AG10803 (cell line): ENCODE data around the gene SPDYE2B.
"Not testable (repeated sequence)": the region's sequence is repeated elsewhere in the genome, so short reads cannot be mapped to it uniquely, and the experiment has no call there.

ENCODE experiments used
- DNase-seq: peaks from one replicate; pipeline ENCODE4 v3.0.0; 2010; ENCODE audit warnings: low read depth
- H3K4me3 ChIP-seq: 2 replicates; pipeline ENCODE4 v1.5.1; 2011; ENCODE audit warnings: mild to moderate bottlenecking, low read length, control low read depth

SPDYE2B gene, protein sequence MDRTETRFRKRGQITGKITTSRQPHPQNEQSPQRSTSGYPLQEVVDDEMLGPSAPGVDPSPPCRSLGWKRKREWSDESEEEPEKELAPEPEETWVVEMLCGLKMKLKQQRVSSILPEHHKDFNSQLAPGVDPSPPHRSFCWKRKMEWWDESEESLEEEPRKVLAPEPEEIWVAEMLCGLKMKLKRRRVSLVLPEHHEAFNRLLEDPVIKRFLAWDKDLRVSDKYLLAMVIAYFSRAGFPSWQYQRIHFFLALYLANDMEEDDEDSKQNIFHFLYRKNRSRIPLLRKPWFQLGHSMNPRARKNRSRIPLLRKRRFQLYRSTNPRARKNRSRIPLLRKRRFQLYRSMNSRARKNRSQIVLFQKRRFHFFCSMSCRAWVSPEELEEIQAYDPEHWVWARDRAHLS

DNA sequence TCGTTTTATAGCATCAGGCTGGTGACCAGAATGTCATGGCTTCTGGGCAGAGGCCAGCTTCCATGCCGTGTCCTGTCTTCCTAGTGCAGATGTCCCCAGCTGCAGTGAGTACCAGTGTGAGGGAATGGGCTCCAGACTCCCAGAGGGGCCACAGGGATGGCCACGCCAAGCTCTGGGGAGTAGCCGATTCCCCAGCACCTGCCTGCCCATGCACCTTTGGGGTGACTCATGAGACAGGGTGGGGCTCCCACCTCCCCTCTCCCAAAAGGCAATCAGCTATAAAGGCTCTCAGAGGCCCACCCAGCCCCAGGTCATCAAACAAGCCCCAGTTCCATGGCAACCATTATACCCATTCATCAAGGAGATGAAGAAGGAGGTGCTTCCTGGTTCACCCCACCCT is at the start of gene SPDYE2B:
Gene SPDYE2B (plus strand): TSS at position 396 of the 400 bp plus-strand sequence. CDS start 2,030 bp downstream, outside the sequence.
- not testable (repeated sequence) for H3K4me3 ChIP-seq, DNase-seq

DNA sequence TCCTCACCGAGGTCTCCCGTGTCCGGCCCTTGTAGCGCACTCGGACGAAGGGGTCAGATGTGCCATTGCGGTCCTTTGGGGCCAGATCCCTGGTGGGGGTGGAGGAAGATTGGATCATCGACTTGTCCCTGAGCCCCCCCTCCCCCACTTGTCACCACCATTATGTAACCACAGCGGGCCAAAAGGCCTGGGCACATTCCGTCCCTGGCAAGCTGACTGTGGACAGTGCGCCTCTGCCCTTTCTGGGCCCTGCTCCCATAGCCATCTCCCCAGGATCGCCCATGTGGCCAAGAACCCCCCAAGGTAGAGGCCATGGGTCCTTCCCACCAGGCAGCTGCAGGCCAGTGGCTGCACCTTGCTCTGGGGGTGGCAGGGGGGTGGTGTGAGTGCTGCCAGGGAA is 47.8 kb upstream of the SPDYE2B start:
- H3K4me3 ChIP-seq, DNase-seq: not testable (repeated sequence)

DNA sequence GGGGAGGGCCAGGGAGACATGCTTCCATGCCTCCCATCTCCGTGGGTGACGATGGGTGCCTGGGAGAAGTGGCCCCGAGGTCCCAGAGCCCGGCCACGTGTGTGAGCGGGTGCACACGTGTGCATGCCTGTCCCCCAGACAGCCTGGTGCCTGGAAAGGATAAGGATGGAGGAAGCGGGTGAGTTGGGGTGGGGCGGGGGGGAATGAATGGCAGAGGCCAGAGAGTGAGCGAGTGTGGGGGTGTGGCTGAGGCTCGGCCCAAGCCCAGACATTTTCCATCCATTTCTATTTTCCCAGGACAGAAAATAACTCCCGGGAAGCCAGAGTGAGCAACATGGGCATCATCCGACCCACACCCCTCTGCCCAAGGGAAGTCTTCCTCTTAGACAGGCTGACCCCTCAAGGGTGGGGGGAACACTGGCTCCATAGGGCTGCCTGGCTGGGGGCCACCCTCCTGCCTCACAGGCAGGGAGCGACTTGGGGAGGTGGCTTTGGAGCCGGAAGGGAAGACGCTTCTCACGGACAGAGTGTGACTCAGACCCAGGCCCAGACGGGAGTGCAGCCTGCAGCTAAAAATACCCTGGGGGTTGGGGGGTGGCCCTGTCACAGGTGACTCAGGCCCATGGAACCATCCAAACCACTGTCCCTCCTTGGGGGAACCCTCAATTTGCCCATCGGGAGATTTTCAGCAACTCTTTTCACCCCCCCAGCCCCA is 45.5 kb upstream of the SPDYE2B start:
- DNase-seq: not testable (repeated sequence)

DNA sequence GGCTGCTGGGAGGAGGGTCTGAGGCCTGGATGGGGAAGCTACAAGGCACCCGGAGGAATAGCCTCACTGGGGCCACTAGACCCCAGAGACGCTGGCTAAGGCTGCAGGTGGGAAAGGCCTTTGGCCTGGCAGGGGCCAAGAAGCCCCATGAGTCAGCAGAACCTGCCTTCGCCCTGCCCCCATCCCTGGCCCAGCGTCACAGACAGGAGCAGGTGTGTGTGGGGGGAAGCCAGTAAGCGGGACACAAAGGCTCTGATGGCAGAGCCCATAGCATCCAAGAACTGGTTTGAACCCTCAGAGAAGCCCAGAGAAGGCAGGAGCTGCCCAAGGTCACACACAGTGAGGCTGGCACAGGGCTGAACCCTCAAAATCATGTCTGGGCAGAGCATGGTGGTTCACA is 43.3 kb upstream of the SPDYE2B start:
- H3K4me3 ChIP-seq, DNase-seq: not testable (repeated sequence)

More for the DNA sequence above, 45.5 kb upstream of the SPDYE2B start:
- not testable (repeated sequence) for H3K4me3 ChIP-seq

DNA sequence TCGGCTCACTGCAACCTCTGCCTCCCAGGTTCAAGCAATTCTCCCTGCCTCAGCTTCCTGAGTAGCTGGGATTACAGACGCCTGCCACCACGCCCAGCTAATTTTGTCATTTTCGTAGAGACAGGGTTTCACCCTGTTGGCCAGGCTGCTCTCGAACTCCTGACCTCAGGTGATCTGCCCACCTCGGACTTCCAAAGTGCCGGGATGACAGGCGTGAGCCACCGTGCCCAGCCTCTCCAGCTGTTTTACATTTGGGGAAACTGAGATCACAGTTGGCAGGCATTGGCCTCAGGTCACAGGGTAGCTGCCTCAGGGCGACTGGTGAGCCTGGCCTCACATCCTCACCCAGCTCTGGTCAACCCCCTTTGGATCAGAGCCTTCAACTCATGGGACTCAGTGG is 40.4 kb upstream of the SPDYE2B start:
- not testable (repeated sequence) for H3K4me3 ChIP-seq, DNase-seq

DNA sequence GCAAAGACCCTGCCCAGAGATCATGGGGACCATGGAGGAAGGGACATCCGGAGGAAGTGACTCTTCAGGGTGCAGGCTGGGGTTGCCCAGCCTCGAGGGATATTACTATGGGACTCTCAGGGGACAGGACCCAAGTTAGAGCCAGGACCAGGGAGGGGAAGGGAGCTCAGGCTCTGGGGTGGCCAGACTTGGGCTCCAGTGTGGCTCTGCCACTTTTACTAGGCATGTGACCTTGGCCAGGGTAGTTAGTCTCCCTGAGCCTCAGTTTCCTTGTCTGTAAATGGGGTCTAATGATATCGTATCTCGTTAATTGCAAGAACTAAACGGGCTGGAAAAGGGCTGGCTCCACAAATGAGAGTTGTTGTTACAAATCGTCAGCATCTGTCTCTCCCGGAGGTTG is 39.7 kb upstream of the SPDYE2B start:
- not testable (repeated sequence) for H3K4me3 ChIP-seq, DNase-seq

DNA sequence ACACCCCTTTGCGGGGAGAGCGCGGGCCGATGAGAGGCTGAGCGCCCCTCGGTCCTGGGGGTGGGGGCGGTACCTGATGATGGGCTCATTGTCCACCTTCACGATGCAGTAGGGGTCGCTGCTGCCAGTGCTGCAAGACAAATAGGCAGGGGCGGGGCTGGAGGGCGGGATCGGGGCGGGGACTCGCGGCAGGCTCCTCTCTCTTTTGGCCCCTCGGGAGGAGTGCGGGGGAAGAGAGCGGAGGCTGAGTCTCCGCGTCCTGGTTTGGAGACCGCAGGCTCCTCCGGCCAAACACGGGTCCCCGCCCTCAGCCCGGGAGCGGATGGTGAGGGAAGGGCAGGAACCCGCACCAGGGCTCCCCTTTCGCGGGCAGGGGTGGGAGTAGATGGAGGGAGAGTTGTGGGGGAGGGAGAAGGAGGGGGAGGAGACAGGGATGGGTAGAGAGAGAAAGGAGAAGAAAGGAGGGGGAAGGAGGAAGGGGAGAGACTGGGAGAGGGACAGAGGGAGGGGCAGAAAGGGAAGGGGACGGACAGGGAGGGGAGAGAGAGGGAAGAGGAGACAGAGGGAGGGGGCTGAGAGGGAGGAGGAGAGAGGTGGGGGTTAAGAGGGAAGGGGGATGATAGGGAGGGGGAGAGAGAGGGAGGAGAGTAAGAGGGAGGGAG is 39.0 kb upstream of the SPDYE2B start:
- DNase-seq, H3K4me3 ChIP-seq: not testable (repeated sequence)

DNA sequence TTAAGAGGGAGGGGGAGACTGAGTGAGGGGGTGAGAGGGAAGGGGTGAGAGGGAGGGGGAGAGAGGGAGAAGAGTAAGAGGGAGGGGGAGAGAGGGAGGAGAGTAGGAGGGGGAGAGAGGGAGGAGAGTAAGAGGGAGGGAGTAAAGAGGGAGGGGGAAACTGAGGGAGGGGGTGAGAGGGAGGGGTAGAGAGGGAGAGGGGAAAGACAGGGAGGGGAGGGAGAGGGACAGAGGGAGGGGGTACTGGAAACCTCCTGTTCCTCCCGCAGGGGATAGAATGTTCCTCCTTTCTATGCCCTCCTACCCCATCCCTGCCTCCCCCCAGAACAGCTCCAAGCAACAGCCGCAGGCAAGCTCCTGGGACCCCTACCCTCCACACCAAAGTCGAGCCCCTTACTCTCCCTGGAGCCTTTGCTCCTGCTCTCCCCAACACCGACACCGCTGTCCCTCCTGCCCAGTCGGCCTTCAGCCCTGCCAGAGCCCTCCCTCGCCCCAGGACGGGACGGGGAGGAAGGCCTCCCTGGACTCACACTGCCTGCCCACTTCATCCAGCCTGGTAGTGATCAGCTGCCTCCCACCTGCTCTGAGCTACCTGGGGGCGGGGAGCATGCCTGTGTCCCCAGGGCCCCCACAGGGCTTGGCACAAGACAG is 38.3 kb upstream of the SPDYE2B start:
- H3K4me3 ChIP-seq: peak overlapping the region; percentile 26
- not testable (repeated sequence) for DNase-seq

DNA sequence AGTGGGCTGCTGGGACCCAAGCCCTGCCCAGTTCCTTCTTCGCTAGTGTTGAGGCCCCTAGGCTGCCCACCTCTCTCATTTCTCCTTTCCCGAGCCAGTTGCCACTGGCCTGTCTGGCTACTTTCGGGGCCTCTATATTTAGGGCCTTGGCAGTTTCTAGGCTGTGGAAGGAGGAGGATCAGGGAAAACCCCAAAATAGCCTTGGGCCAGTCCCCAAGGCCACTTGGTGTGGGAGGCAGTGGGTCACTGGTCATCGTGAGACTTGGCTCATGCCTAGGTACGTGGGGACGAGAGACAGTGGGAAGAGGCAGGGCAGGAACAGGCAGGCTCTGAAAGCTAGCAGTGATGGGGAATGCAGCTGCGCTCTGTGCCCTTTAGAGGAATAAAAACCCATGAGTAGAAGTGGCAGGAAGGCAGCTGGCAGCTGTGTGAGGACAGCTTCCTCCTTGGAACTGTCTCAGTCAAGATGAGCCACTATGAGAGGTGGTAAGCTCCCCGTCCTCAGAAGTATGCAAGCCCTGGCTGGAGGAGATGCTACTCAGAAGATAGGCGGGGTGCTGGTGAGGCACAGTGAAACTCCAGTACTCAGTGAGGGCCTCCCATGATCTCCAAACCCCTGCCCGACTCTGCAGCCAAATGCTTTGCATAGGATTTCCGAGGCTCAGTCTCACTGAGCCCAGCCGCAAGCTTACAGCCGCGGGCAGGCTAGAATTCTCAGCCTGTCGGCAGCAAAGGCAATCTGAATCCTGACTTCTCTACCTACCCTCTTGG is 36.4 kb upstream of the SPDYE2B start:
- H3K4me3 ChIP-seq, DNase-seq: not testable (repeated sequence)

DNA sequence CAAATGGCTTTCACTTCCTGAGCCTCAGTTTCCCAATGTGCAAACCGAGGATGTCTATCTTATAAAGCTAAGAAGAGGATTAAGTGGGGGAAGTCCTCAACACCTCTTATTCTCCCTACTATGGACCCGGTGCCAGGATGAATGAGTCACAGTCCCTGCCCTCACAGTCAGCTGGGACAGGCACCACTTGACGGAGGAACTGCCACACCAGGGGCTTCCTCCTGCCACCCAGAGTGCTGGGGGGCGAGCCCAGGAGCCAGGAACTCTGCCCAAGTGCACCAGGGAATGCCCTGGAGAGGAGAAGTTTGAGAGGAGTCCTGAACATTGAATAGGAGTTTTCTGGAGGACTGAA is 35.8 kb upstream of the SPDYE2B start:
- H3K4me3 ChIP-seq, DNase-seq: not testable (repeated sequence)

DNA sequence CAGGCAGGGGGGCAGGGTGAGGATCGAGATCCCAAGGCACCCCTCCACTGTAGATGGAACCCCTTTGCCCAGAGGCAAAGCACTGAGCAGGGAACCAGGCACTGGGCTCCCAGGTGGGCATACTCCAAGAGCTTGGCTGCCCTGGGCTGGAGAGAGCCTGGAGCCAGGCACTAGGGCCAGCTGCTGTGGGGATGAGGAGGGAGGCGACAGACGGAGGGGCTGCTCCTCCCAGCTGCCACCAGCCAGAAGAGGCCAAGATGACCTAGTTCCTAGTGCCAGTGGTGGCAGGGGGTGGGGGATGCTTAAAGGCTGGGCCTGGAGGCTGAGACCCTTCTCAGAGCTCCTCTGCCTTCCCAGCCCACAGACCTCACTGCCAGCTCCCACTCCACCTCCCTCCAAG is 35.2 kb upstream of the SPDYE2B start:
- DNase-seq, H3K4me3 ChIP-seq: not testable (repeated sequence)

DNA sequence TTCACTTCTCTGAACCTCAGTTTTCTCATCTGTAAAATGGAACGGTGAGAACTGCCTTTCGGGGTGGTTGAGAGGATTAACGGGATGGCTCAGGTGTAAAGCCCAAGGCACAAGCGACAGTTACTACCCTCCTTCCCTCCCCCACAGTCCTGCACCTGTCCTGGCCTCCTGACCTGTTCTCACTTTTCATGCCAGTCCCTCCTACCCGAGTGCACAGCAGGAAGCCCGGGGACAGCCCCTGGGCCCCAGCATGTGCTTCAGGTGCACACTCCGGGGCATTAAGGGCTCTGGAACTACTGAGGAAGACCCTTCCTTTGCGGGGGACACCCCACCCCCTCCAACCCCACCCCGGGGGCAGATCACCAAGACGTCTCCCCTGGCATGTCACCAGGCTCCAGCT is 34.2 kb upstream of the SPDYE2B start:
- H3K4me3 ChIP-seq, DNase-seq: not testable (repeated sequence)

DNA sequence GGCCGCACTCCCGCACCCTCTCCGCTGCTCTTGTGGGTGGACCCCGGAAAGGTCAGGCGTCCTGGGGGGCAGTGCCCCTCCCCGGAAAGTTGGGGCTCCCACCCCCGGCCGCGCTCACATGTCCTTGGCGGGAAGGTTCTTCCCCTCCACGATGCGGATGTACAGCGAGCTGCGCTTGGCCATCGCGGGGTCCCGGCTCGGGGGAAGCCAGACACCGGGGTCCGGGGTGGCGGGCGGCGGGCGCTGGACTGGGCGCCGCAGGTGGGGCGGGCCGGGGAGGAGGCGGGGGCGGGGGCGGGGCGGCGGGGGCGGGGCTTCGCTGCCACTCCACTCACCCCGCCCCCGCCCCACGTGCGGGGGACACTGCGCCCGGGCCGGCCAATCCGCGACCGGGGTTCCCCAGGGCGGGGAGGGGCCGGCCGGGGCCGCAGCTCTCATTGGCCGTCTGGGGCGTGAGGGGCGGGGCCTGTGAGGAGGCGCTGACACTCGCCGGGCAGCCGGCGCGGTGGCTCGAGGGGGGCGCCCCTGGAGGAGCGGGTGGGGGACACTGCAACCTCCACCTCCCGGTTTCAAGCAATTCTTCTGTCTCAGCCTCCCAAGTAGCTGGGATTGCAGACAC is 33.5 kb upstream of the SPDYE2B start, which contains the start of gene RASA4:
Gene RASA4 (minus strand): TSS at position 250 of the 619 bp plus-strand sequence. CDS start 67 bp downstream, at position 183.
- peak within 1 kb of the TSS; percentile 50 for H3K4me3 ChIP-seq
- DNase-seq: not testable (repeated sequence)

DNA sequence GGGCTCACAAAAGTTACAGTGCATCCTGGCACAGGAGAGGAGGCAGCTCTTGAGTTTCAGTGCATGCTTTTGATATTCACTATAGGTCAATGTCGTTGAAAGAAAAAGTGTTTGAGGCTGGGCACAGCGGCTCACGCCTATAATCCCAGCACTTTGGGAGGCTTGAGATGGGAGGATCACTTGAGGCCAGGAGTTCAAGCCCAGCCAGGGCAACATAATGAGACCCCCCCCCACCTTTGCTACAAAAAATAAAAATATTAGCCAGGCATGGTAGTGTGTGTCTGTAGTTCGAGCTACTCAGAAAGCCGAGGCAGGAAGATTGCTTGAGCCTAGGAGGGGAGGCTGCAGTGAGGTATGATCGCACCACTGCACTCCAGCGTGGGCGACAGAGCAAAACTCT is 32.0 kb upstream of the SPDYE2B start:
- not testable (repeated sequence) for DNase-seq, H3K4me3 ChIP-seq

DNA sequence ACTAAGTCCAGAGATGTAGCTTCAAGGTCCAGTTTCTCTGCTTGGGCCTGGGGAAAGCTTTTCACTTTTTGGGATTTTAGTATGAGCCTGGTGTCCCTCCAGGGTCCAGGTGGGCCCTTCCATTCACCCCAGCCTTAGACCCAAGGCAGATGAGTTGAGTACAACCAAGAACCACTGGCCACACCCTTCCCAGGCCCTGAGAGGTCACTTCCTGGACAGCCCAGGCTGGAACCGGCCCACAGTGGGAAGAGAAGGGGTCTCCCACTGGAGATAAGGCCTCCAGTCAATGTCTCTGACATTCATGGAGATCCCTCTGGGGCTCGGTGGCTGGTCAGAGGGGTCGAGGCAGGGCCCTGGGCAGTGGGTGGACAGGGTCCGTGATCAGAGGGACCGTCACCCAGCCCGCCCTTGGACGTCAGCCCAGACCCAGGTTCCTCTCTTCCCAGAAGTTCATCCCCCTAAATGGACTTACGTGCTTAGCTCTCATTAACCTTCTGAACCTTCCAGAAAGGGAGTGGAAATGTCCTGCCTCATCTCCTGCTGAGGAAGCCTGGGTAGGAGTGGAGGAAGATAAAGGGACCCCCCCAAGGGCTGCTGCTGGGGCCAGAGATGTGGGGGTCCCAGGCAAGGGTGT is 22.7 kb upstream of the SPDYE2B start:
- not testable (repeated sequence) for H3K4me3 ChIP-seq, DNase-seq

DNA sequence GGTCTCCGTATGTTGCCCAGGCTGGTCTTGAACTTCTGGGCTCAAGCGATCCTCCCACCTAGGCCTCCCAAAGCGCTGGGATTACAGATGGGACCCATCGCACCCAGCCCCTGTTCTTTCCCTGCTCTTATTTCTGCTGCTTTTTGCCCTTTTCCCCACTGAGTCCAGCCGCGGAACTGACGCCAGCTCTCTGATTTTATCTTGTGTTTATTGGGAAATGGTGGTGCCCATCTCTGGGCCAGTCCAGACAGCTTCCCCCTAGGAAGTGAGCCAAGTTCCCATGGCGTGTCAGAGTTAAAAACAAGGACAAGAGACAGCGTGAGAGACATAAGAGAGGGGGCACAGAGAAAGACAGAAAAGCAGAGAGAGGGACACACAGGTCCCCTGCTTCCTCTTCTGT is 19.5 kb upstream of the SPDYE2B start:
- not testable (repeated sequence) for H3K4me3 ChIP-seq, DNase-seq

DNA sequence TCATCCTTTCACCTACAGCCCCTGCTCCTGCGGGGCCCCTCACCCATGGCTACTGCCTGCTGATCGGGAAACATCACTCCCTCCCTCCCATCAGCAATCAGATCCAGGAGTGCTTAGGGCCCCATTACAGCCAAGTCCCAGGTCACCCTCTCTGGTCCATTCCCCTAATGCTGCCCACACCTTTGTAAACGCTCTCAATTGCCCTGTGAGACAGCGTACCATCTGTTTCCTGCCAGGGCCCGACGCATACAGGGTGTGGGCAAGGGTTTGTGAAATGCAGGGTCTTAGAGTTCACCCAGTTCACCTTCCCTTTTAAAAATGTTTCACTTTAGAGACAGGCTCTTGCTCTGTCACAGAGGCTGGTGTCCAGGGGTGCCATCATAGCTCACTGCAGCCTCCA is 15.8 kb upstream of the SPDYE2B start:
- DNase-seq, H3K4me3 ChIP-seq: not testable (repeated sequence)

DNA sequence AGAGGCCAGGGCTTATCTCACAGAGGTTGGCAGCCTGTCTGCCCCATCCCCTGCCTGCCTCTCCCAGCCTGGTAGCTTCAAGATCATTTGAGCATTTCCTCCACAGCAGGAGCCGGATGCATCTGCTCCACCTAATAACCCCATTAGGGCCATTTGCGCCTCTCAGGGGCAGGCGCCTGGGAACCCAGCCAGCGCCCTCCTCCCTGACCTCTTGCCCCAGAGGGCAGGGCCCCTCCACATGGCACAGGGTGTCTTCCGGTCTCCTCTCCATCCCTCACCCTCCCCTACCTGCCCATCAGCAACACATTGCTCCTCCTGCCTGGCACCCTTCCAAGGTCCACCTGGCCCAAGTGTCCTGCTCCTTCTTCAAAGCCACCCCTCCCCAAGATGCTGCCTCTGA is 14.8 kb upstream of the SPDYE2B start:
- H3K4me3 ChIP-seq, DNase-seq: not testable (repeated sequence)
